ENCODE results near the gene P3H2. TPM values are rescaled to one million over a fixed set of nuclear protein-coding genes. Genes with fewer than 3 reads are reported as not detected.

P3H2 gene
- total RNA-seq, 4 donors from 2014 or later = 2.7 to 17.9 (median 12.9) TPM

DNA sequence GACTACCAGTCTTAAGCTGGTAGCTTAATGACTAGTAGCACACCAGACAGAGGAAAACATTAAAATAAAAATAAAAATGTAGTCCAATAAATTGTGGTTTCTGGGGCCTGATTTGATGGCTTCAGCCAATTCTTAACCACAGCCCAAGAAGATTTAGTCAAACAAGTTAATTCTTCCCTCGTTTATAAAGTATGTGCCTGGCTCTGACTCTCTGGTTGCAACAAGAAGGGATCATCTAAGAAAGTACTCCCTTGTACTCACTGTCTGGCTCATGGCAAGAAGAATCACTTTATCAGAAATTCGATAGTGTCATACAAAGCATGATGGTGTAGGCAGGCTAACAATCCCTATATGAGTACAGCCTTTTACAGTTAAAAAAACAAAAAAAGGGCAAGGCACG, 141.9 kb downstream of the P3H2 start:
- Histone ChIP-seq H3K9me3 (no peaks in the 10 kb centered on the region), H3K27ac (no peak overlapping the region), H3K4me3 (no peak overlapping the region), H3K36me3 (no peaks in the 10 kb centered on the region), H3K27me3 (no peaks in the 10 kb centered on the region), H3K4me1 (peaks cover 0 to 27% (median 8%) of the 10 kb centered on the region in 4 donors)
- 74 to 75% methylated on average over 3 of the region's 3 CpGs for WGBS, 2 donors
- no peak for DNase-seq (ENCODE audit: low spot score in 2 of 2)
- TF ChIP-seq POLR2A (IDR thresholded peaks at IDR 0.05) (no peak), EP300 (IDR thresholded peaks at IDR 0.05) (no peak)
- TF ChIP-seq, protein P1, sequence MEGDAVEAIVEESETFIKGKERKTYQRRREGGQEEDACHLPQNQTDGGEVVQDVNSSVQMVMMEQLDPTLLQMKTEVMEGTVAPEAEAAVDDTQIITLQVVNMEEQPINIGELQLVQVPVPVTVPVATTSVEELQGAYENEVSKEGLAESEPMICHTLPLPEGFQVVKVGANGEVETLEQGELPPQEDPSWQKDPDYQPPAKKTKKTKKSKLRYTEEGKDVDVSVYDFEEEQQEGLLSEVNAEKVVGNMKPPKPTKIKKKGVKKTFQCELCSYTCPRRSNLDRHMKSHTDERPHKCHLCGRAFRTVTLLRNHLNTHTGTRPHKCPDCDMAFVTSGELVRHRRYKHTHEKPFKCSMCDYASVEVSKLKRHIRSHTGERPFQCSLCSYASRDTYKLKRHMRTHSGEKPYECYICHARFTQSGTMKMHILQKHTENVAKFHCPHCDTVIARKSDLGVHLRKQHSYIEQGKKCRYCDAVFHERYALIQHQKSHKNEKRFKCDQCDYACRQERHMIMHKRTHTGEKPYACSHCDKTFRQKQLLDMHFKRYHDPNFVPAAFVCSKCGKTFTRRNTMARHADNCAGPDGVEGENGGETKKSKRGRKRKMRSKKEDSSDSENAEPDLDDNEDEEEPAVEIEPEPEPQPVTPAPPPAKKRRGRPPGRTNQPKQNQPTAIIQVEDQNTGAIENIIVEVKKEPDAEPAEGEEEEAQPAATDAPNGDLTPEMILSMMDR (IDR thresholded peaks at IDR 0.05) = no peak

GRCh38 chr3:189977174-189977573, 143.5 kb downstream of the P3H2 start:
- 87 to 89% methylated on average over 5 of the region's 5 CpGs for WGBS, 2 donors
- no peak for TF ChIP-seq POLR2A (IDR thresholded peaks at IDR 0.05)
- TF ChIP-seq, protein P1 (IDR thresholded peaks at IDR 0.05) = no peak
- TF ChIP-seq EP300 (IDR thresholded peaks at IDR 0.05) = no peak
- Histone ChIP-seq H3K4me3 (no peak overlapping the region), H3K27me3 (no peaks in the 10 kb centered on the region), H3K36me3 (no peaks in the 10 kb centered on the region), H3K9me3 (no peaks in the 10 kb centered on the region), H3K4me1 (peaks cover 0 to 16% (median 2%) of the 10 kb centered on the region in 4 donors), H3K27ac (no peak overlapping the region)
- no peak for DNase-seq (ENCODE audit: low spot score in 2 of 2)

GRCh38 chr3:189975391-189975990, 145.2 kb downstream of the P3H2 start:
- no peak overlapping the region for H3K4me3 ChIP-seq
- no peaks in the 10 kb centered on the region for H3K27me3 ChIP-seq
- DNase-seq (ENCODE audit: low spot score in 2 of 2) = no peak
- H3K27ac ChIP-seq = no peak overlapping the region
- H3K4me1 ChIP-seq = no peaks in the 10 kb centered on the region
- TF ChIP-seq, protein P1 (IDR thresholded peaks at IDR 0.05) = no peak
- TF ChIP-seq EP300 (IDR thresholded peaks at IDR 0.05) = no peak
- no peak for TF ChIP-seq POLR2A (IDR thresholded peaks at IDR 0.05)
- H3K36me3 ChIP-seq = no peaks in the 10 kb centered on the region
- 51 to 53% methylated on average over 4 of the region's 4 CpGs for WGBS, 2 donors
- no peaks in the 10 kb centered on the region for H3K9me3 ChIP-seq

- no peak for DNase-seq (ENCODE audit: low spot score in 2 of 2)
- Histone ChIP-seq H3K4me1 (no peaks in the 10 kb centered on the region), H3K27me3 (no peaks in the 10 kb centered on the region), H3K27ac (no peak overlapping the region), H3K36me3 (no peaks in the 10 kb centered on the region), H3K4me3 (no peak overlapping the region), H3K9me3 (no peaks in the 10 kb centered on the region)
- WGBS, 2 donors = 89 to 90% methylated on average over 12 of the region's 12 CpGs
- TF ChIP-seq EP300 (IDR thresholded peaks at IDR 0.05) = no peak
- TF ChIP-seq, protein P1 (IDR thresholded peaks at IDR 0.05) = no peak
Observed at GRCh38 chr3:189974359-189974758, 146.3 kb downstream of the P3H2 start.

GRCh38 chr3:189967254-189967865, 153.3 kb downstream of the P3H2 start:
- no peaks in the 10 kb centered on the region for H3K36me3 ChIP-seq
- no peaks in the 10 kb centered on the region for H3K27me3 ChIP-seq
- H3K27ac ChIP-seq = no peak overlapping the region
- H3K9me3 ChIP-seq = no peaks in the 10 kb centered on the region
- H3K4me3 ChIP-seq = no peak overlapping the region
- no peak for TF ChIP-seq EP300 (IDR thresholded peaks at IDR 0.05)
- TF ChIP-seq, protein P1 (IDR thresholded peaks at IDR 0.05) = peak; percentile 68 to 85 (median 80)
- DNase-seq (ENCODE audit: low spot score in 2 of 2) = peak in 1 of 2 donors; percentile 83
- no peaks in the 10 kb centered on the region for H3K4me1 ChIP-seq
- WGBS, 2 donors = 25 to 30% methylated on average over 5 of the region's 5 CpGs
